CD14-positive monocyte (primary cell): ENCODE data around the gene DNAJC16. TPM values are rescaled to one million over a fixed set of nuclear protein-coding genes. Genes with fewer than 3 reads are reported as not detected.
"Not testable (repeated sequence)": the region's sequence is repeated elsewhere in the genome, so short reads cannot be mapped to it uniquely, and the experiment has no call there.

Source experiments
- DNase-seq, 3 donors: peaks; one replicate each; pipeline ENCODE4 v3.0.0-alpha.2; 2011 to 2022
- H2AFZ ChIP-seq: 2 replicates; pipeline ENCODE4 v1.6.0; 2012; ENCODE audit warnings: mild to moderate bottlenecking, low read depth, low read length, inconsistent platforms; ENCODE audit not compliant: insufficient read depth, poor library complexity, severe bottlenecking
- H3K27ac ChIP-seq, 2 donors: 1 replicate in 1 of 2; 2 replicates in 1 of 2; pipeline ENCODE4 v1.5.1; 2012 to 2013; ENCODE audit warnings: low read length in 2 of 2, control low read depth in 1 of 2, inconsistent platforms in 1 of 2, low read depth in 1 of 2, mild to moderate bottlenecking in 1 of 2
- H3K27me3 ChIP-seq, 2 donors: one replicate each; pipeline versions ENCODE4 v1.6.0 to v1.6.1; 2011 to 2013; ENCODE audit warnings: low read length in 2 of 2; ENCODE audit not compliant: control insufficient read depth in 2 of 2, insufficient read depth in 2 of 2
- H3K36me3 ChIP-seq, 2 donors: replicated peaks in 1 of 2; 1 replicate in 1 of 2; 2 replicates in 1 of 2; pipeline versions ENCODE4 v1.5.1 to v1.6.1; 2012 to 2013; ENCODE audit warnings: low read length in 2 of 2, control low read depth in 1 of 2, inconsistent platforms in 1 of 2, mild to moderate bottlenecking in 1 of 2; ENCODE audit not compliant: insufficient read depth in 2 of 2, control insufficient read depth in 1 of 2
- H3K4me1 ChIP-seq, 2 donors: 1 replicate in 1 of 2; 2 replicates in 1 of 2; pipeline versions ENCODE4 v1.5.1 to v1.6.1; 2012 to 2013; ENCODE audit warnings: low read length in 2 of 2, control low read depth in 1 of 2, inconsistent platforms in 1 of 2, mild to moderate bottlenecking in 1 of 2, moderate library complexity in 1 of 2; ENCODE audit not compliant: insufficient read depth in 2 of 2, control insufficient read depth in 1 of 2
- H3K4me2 ChIP-seq: replicated peaks from 2 replicates; pipeline ENCODE3; 2012; ENCODE audit warnings: low read length, moderate library complexity, mild to moderate bottlenecking; ENCODE audit not compliant: poor library complexity, severe bottlenecking; ENCODE audit errors: extremely low read depth
- H3K4me3 ChIP-seq, 3 experiments: fragments of 200-600 bp in 1 of 3; sonication (generic) in 1 of 3; replicated peaks in 1 of 3; 1 replicate in 2 of 3; 2 replicates in 1 of 3; pipeline ENCODE4 v1.5.1; 2011 to 2013; ENCODE audit warnings: low read length in 3 of 3, mild to moderate bottlenecking in 3 of 3, control low read depth in 2 of 3, low read depth in 2 of 3, inconsistent platforms in 1 of 3, moderate library complexity in 1 of 3
- H3K79me2 ChIP-seq: 2 replicates; pipeline ENCODE4 v1.6.0; 2012; ENCODE audit warnings: mild to moderate bottlenecking, control low read depth, inconsistent platforms, low read length, moderate library complexity; ENCODE audit not compliant: insufficient read depth
- H3K9ac ChIP-seq: 2 replicates; pipeline ENCODE4 v1.6.0; 2017; ENCODE audit warnings: low read length, mild to moderate bottlenecking; ENCODE audit not compliant: insufficient read depth, poor library complexity, severe bottlenecking
- H3K9me3 ChIP-seq, 2 donors: replicated peaks in 1 of 2; 1 replicate in 1 of 2; 2 replicates in 1 of 2; pipeline versions ENCODE4 v1.5.1 to v1.6.1; 2012 to 2013; ENCODE audit warnings: low read length in 2 of 2, control low read depth in 1 of 2; ENCODE audit not compliant: control insufficient read depth in 1 of 2, insufficient read depth in 1 of 2
- H4K20me1 ChIP-seq: 2 replicates; pipeline ENCODE4 v1.6.0; 2012; ENCODE audit warnings: mild to moderate bottlenecking, low read length, control low read depth, moderate library complexity; ENCODE audit not compliant: insufficient read depth
- H3K27ac Mint-ChIP-seq, 7 donors: one replicate each; pipeline ENCODE4 v1.8.0; 2020; ENCODE audit warnings: mild to moderate bottlenecking in 7 of 7, mixed read lengths in 7 of 7, moderate library complexity in 6 of 7, inconsistent platforms in 2 of 7
- H3K27me3 Mint-ChIP-seq, 3 donors: one replicate each; pipeline ENCODE4 v1.8.0; 2021 to 2022; ENCODE audit warnings: low read depth in 3 of 3, mild to moderate bottlenecking in 3 of 3, mixed read lengths in 3 of 3, moderate library complexity in 3 of 3, inconsistent platforms in 1 of 3
- H3K36me3 Mint-ChIP-seq, 2 donors: one replicate each; pipeline ENCODE4 v1.8.0; 2020; ENCODE audit warnings: mixed read lengths in 2 of 2, inconsistent platforms in 1 of 2, mild to moderate bottlenecking in 1 of 2
- H3K4me1 Mint-ChIP-seq: one replicate; pipeline ENCODE4 v1.8.0; 2020; ENCODE audit warnings: mild to moderate bottlenecking, mixed read lengths
- H3K4me3 Mint-ChIP-seq, 2 donors: one replicate each; pipeline ENCODE4 v1.8.0; 2020; ENCODE audit warnings: mild to moderate bottlenecking in 2 of 2, mixed read lengths in 2 of 2, moderate library complexity in 1 of 2
- H3K9me3 Mint-ChIP-seq, 7 donors: one replicate each; pipeline ENCODE4 v1.8.0; 2020 to 2022; ENCODE audit warnings: mixed read lengths in 7 of 7, mild to moderate bottlenecking in 6 of 7, moderate library complexity in 6 of 7, inconsistent platforms in 2 of 7
- WGBS: methylation state at CpG from one replicate; pipeline ENCODE4 v1.1.5; 2013; ENCODE audit warnings: missing lambda C conversion rate; ENCODE audit not compliant: insufficient coverage; 5-methylcytosine and 5-hydroxymethylcytosine counted together
- intact Hi-C, 2 donors: fragments of 100-400 bp; cut with micrococcal nuclease; formaldehyde crosslinking; loops; one replicate each; pipeline versions ENCODE4 v1.15.0 to v1.15.1; 2023
- polyA plus RNA-seq, 3 donors: library from polyadenylated mRNA; depleted of rRNA in 1 of 3; unstranded in 2 of 3; stranded (reverse) in 1 of 3; fragments of 300-500 nt in 2 of 3; fragments of >200 nt in 1 of 3; fragmentation: Illumina TruSeq in 2 of 3; gene quantifications; 1 replicate in 2 of 3; 2 replicates in 1 of 3; pipeline ENCODE4 v1.2.3, GENCODE V29; 2012 to 2021
- TF ChIP-seq, protein P1 (sequence below): fragments of 200-600 bp; IDR thresholded peaks from one replicate; pipeline ENCODE4 v1.8.0; 2022; ENCODE audit warnings: antibody characterized with exemption, mild to moderate bottlenecking

The DNAJC16 gene
- polyA plus RNA-seq, 3 donors = 5.4 to 7.8 (median 6.3) TPM

GRCh38 chr1:15604400-15604799 is 77.8 kb downstream of the DNAJC16 start:
- H3K27me3 ChIP-seq, H4K20me1 ChIP-seq, intact Hi-C loops, H3K9me3 ChIP-seq, H3K4me3 Mint-ChIP-seq, H3K36me3 ChIP-seq, H3K4me1 Mint-ChIP-seq, H3K27me3 Mint-ChIP-seq, H3K9ac ChIP-seq, DNase-seq, H3K9me3 Mint-ChIP-seq, H2AFZ ChIP-seq, H3K36me3 Mint-ChIP-seq, H3K79me2 ChIP-seq: not testable (repeated sequence)
- WGBS = 97% methylated on average over 21 of the region's 21 CpGs
- Histone ChIP-seq H3K27ac (peak overlapping the region in 1 of 2 donors; percentile 77), H3K4me2 (peak overlapping the region; percentile 94), H3K4me1 (peaks cover 11 to 15% of the 10 kb centered on the region in 2 donors), H3K4me3 (peak overlapping the region in 1 of 3 experiments; percentile 86)
- peak overlapping the region; percentile 91 to 98 (median 96) for H3K27ac Mint-ChIP-seq

DNA sequence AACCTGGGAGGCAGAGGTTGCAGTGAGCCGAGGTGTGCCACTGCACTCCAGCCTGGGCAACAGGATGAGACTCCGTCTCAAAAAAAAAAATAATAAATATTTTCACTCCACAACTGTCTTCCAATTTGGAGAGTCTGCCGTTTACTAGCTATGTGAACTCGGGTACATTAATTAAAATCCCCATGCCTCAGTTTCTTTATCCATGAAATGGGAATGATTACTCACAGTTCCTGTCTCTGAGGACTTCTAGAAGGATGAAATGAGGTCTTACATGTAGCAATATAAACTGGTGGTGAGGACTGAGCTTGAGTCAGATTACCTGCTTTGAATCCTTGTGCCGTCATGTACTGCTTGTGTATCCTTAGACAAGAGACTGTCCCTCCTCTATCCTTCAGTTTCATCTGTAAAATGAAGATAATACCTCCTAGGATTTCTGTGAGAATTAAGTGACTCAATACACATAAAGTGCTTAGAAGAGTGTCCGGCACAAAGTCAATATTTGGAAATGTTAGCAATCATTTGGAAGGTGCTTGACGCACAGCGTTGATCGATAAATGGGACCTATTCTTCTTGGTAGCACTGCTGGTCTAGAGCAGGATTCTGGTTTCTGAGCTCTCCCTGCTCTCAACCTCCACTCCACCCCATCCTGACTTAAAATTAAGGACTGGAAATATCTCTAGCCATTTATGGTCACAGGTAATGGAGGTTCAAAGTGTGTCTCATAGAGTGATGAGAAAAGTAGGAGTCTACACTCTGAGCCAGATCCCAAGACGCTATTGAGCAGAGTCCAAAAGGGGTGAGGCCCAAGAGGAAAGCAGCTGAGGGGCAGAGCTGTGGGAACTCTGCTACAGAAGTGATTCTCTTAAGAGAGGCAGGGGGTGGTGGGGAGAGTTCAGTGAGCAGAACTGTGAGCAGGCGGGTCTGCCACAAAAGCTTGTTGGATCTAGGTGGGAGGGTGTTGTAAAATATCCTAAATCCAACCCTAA is 79.0 kb downstream of the DNAJC16 start:
- H3K4me1 Mint-ChIP-seq = peaks cover 10% of the 10 kb centered on the region
- intact Hi-C loops = no loop called here

More for the DNA sequence above, 79.0 kb downstream of the DNAJC16 start:
- H3K9me3 Mint-ChIP-seq = peaks cover 0 to 5% (median 3%) of the 10 kb centered on the region in 7 donors
- no peak for DNase-seq
- Histone ChIP-seq H3K27ac (no peak overlapping the region), H3K36me3 (no peaks in the 10 kb centered on the region), H3K27me3 (no peaks in the 10 kb centered on the region), H3K9ac (no peak overlapping the region), H3K4me1 (peaks cover 11 to 15% of the 10 kb centered on the region in 2 donors), H3K4me3 (no peak overlapping the region), H3K79me2 (no peaks in the 10 kb centered on the region), H3K4me2 (no peak overlapping the region), H4K20me1 (no peaks in the 10 kb centered on the region), H2AFZ (no peak overlapping the region), H3K9me3 (peaks cover 0 to 4% of the 10 kb centered on the region in 2 donors)
- 79% methylated on average over 2 of the region's 11 CpGs for WGBS
- H3K27ac Mint-ChIP-seq = peak overlapping the region in 1 of 7 donors; percentile 61
- peaks cover 0 to 5% (median 2%) of the 10 kb centered on the region in 3 donors for H3K27me3 Mint-ChIP-seq
- peaks cover 0 to 1% of the 10 kb centered on the region in 2 donors for H3K36me3 Mint-ChIP-seq
- no peak overlapping the region for H3K4me3 Mint-ChIP-seq
- TF ChIP-seq, protein P1, sequence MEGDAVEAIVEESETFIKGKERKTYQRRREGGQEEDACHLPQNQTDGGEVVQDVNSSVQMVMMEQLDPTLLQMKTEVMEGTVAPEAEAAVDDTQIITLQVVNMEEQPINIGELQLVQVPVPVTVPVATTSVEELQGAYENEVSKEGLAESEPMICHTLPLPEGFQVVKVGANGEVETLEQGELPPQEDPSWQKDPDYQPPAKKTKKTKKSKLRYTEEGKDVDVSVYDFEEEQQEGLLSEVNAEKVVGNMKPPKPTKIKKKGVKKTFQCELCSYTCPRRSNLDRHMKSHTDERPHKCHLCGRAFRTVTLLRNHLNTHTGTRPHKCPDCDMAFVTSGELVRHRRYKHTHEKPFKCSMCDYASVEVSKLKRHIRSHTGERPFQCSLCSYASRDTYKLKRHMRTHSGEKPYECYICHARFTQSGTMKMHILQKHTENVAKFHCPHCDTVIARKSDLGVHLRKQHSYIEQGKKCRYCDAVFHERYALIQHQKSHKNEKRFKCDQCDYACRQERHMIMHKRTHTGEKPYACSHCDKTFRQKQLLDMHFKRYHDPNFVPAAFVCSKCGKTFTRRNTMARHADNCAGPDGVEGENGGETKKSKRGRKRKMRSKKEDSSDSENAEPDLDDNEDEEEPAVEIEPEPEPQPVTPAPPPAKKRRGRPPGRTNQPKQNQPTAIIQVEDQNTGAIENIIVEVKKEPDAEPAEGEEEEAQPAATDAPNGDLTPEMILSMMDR = no peak
